ENCODE results near the gene INO80C. TPM values are rescaled to one million over a fixed set of nuclear protein-coding genes. Genes with fewer than 3 reads are reported as not detected.

Gene INO80C
- total RNA-seq, 4 donors from 2014 or later = 3.9 to 11.6 (median 8.8) TPM

GRCh38 chr18:35512761-35513160, 15.0 kb upstream of the INO80C start:
- Histone ChIP-seq H3K9me3 (no peaks in the 10 kb centered on the region), H3K27ac (no peak overlapping the region), H3K36me3 (no peaks in the 10 kb centered on the region), H3K4me3 (no peak overlapping the region), H3K4me1 (peaks cover 0 to 11% (median 0%) of the 10 kb centered on the region in 4 donors), H3K27me3 (no peaks in the 10 kb centered on the region)
- 95 to 100% methylated on average over 2 of the region's 2 CpGs for WGBS, 2 donors
- TF ChIP-seq, protein P1, sequence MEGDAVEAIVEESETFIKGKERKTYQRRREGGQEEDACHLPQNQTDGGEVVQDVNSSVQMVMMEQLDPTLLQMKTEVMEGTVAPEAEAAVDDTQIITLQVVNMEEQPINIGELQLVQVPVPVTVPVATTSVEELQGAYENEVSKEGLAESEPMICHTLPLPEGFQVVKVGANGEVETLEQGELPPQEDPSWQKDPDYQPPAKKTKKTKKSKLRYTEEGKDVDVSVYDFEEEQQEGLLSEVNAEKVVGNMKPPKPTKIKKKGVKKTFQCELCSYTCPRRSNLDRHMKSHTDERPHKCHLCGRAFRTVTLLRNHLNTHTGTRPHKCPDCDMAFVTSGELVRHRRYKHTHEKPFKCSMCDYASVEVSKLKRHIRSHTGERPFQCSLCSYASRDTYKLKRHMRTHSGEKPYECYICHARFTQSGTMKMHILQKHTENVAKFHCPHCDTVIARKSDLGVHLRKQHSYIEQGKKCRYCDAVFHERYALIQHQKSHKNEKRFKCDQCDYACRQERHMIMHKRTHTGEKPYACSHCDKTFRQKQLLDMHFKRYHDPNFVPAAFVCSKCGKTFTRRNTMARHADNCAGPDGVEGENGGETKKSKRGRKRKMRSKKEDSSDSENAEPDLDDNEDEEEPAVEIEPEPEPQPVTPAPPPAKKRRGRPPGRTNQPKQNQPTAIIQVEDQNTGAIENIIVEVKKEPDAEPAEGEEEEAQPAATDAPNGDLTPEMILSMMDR (IDR thresholded peaks at IDR 0.05) = no peak
- TF ChIP-seq EP300 (IDR thresholded peaks at IDR 0.05) (no peak), POLR2A (IDR thresholded peaks at IDR 0.05) (no peak)
- no peak for DNase-seq (ENCODE audit: low spot score in 2 of 2)

- Histone ChIP-seq H3K27ac (no peak overlapping the region), H3K4me3 (no peak overlapping the region), H3K9me3 (no peaks in the 10 kb centered on the region), H3K36me3 (no peaks in the 10 kb centered on the region), H3K27me3 (no peaks in the 10 kb centered on the region), H3K4me1 (peaks cover 0 to 11% (median 0%) of the 10 kb centered on the region in 4 donors)
- no peak for DNase-seq (ENCODE audit: low spot score in 2 of 2)
- WGBS, 2 donors = 75% methylated on average over 1 of the region's 1 CpG
- TF ChIP-seq POLR2A (IDR thresholded peaks at IDR 0.05) = no peak
- TF ChIP-seq, protein P1 (IDR thresholded peaks at IDR 0.05) = no peak
- TF ChIP-seq EP300 (IDR thresholded peaks at IDR 0.05) = no peak
Measured at GRCh38 chr18:35511833-35512232, 14.1 kb upstream of the INO80C start.

- 72 to 86% methylated on average over 2 of the region's 2 CpGs for WGBS, 2 donors
- H3K9me3 ChIP-seq = no peaks in the 10 kb centered on the region
- peaks cover 0 to 11% (median 0%) of the 10 kb centered on the region in 4 donors for H3K4me1 ChIP-seq
- no peaks in the 10 kb centered on the region for H3K27me3 ChIP-seq
- no peaks in the 10 kb centered on the region for H3K36me3 ChIP-seq
- TF ChIP-seq, protein P1 (IDR thresholded peaks at IDR 0.05) = no peak
- no peak for TF ChIP-seq POLR2A (IDR thresholded peaks at IDR 0.05)
- no peak for TF ChIP-seq EP300 (IDR thresholded peaks at IDR 0.05)
- DNase-seq (ENCODE audit: low spot score in 2 of 2) = no peak
- H3K27ac ChIP-seq = no peak overlapping the region
- no peak overlapping the region for H3K4me3 ChIP-seq
Measured at GRCh38 chr18:35511428-35511827, 13.7 kb upstream of the INO80C start.

DNA sequence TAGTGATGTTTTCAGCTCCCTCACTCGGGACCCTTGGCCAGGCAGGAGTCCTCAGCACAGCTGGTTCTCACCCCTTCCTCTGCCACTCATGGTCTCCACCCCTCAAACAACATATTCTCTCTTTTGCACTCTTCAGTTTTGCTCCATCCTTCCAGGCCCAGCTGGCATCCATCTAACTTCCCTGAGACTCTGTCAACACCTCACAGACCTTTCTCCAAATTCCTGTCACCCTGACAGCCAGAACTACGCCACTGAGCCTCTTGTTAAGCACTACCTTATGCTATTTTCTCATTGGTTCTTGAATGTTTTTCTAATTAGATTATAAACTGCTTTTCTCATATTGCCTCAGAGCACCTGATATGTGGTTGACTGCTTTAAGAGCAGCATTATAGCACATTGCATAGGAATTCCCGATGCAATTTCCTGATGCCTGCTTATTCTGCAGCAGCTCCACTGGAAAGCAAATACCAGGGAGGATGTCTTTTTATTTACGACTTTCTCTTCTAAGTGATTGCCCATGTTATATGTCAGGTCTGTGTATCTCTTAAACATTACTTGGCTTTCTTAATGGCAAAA, 12.4 kb upstream of the INO80C start:
- peaks cover 0 to under 1% (median 0%) of the 10 kb centered on the region in 4 donors for H3K4me1 ChIP-seq
- TF ChIP-seq, protein P1 (IDR thresholded peaks at IDR 0.05) = no peak
- TF ChIP-seq EP300 (IDR thresholded peaks at IDR 0.05) (no peak), POLR2A (IDR thresholded peaks at IDR 0.05) (no peak)
- H3K9me3 ChIP-seq = no peaks in the 10 kb centered on the region
- no peaks in the 10 kb centered on the region for H3K36me3 ChIP-seq
- 48 to 51% methylated on average over 4 of the region's 4 CpGs for WGBS, 2 donors
- peak overlapping the region in 2 of 4 donors; percentile 18 to 42 for H3K27ac ChIP-seq
- DNase-seq (ENCODE audit: low spot score in 2 of 2) = no peak
- no peaks in the 10 kb centered on the region for H3K27me3 ChIP-seq
- H3K4me3 ChIP-seq = no peak overlapping the region

- no peak for DNase-seq (ENCODE audit: low spot score in 2 of 2)
- Histone ChIP-seq H3K27ac (no peak overlapping the region), H3K4me3 (no peak overlapping the region), H3K27me3 (no peaks in the 10 kb centered on the region), H3K4me1 (no peaks in the 10 kb centered on the region), H3K9me3 (no peaks in the 10 kb centered on the region), H3K36me3 (no peaks in the 10 kb centered on the region)
- 65 to 70% methylated on average over 6 of the region's 6 CpGs for WGBS, 2 donors
- TF ChIP-seq EP300 (IDR thresholded peaks at IDR 0.05) (no peak), POLR2A (IDR thresholded peaks at IDR 0.05) (no peak)
- TF ChIP-seq, protein P1 (IDR thresholded peaks at IDR 0.05) = no peak
Measured at GRCh38 chr18:35508746-35509338, 11.1 kb upstream of the INO80C start.

Measured in tibial nerve (tissue), 4 donors.